DMS 273 treated with DMSO at 0.1 percent for 48 hours (cell line): ENCODE measurements around the gene TET1.
A peak's percentile ranks its signal among the peaks of the same experiment; 100 is the strongest.
"Not testable (repeated sequence)": the region's sequence is repeated elsewhere in the genome, so short reads cannot be mapped to it uniquely, and the experiment has no call there.

ENCODE experiments used
- DNase-seq: peaks from one replicate; lab custom pipeline; 2025; lab: John Stamatoyannopoulos, UW

Gene TET1

DNA sequence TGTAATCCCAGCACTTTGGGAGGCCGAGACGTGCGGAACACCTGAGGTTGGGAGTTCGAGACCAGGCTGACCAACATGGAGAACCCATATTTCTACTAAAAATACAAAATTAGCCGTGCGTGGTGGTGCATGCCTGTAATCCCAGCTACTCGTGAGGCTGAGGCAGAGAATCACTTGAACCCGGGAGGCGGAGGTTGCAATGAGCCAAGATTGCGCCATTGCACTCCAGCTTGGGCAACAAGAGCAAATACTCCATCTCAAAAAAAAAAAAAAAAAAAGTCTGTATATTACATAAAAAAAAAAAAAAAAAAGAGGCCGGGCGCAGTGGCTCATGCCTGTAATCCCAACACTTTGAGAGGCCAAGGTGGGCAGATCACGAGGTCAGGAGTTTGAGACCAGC is 152.9 kb downstream of the TET1 start:
- not testable (repeated sequence) for DNase-seq

DNA sequence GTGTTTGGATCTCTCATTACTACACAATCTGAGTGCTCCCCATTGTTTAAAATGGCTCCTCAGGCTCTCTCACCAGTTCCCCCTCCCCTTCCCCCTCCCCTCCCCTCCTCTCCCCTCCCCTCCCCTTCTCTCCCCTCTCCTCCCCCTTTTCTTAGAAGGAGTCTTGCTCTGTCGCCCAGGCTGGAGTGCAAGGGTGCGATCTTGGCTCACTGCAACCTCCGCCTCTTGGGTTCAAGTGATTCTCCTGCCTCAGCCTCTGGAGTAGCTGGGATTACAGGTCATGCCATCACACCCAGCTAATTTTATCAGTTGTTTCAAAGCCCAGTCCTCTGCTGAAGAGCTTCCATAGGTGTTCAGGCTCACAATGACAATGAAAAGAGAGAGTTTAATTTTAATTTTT is 157.3 kb downstream of the TET1 start:
- no peak for DNase-seq

GRCh38 chr10:68720793-68721672 is 160.9 kb downstream of the TET1 start, which contains the start of gene CCAR1:
CCAR1 (plus strand) TSS chr10:68721239; CDS start chr10:68722505, 1,266 bp downstream.
- DNase-seq, result peak; percentile 94

DNA sequence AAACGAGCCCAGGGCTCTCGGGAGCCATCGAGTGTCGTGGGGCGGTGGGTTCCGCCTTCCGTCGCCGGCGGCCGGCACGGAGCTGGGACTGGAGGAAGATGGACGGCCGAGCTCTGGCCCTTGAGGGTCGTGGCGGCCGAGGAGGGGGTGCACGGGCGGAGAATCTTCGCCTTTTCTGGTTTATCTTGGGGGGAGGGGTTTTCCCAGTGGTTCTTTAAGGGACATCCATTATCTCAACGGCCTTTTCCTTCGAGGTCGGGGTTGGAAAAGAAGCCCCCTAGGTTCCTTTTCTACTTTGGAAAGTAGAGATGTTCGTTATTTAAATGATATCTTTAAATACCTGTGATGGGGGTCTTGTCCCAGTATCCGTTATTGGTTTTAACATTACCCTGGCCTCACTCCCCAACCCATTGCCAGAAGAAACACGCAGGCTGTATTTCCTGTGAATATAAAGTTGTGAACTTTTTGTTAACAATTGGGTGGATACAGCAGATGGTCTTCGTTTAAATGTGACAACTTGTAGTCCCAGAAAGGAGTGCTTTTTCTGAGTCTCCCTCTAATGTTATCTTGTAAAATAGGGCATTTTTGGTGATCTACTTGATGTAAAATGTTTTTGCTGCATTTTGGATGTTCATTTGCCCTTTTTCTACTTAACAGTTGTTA is 161.7 kb downstream of the TET1 start:
- DNase-seq, result no peak

- no peak for DNase-seq
Observed at GRCh38 chr10:68725016-68725415, 164.9 kb downstream of the TET1 start.

DNA sequence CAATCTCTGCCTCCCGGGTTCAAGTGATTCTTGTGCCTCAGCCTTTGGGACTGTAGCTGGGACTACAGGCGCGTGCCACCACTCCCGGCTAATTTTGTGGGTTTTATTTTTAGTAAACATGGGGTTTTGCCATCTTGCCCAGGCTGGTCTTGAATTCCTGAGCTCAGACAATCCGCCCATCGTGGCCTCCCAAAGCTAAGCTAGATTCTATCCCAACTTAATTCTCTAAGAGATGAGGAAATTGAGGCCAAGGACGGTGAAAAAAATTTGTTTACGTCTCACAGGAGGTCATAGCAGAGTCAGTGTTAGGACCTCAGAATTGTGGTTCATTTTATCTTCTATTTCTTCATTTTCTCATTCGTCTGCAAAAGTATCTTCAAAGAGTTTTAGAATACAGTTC is 167.0 kb downstream of the TET1 start:
- DNase-seq, result no peak

- DNase-seq, result no peak
Observed at GRCh38 chr10:68732651-68733050, 172.5 kb downstream of the TET1 start.

GRCh38 chr10:68734349-68734748 is 174.2 kb downstream of the TET1 start:
- no peak for DNase-seq

DNA sequence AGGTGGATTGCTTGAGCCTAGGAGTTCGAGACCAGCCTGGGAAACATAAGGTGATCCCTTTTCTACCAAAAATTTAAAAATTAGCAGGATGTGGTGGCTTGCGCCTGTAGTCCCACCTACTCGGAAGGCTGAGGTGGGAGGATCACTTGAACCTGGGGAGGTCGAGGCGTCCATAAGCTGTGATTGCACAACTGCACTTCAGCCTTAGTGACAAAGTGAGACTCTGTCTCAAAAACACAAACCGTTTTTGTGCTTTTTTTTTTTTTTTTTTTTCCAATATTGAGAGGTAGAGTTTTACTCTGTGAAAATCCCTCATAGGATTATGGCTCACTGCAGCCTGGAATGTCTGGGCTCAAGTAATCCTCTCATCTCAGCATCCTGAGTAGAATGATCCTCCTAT is 175.0 kb downstream of the TET1 start:
- DNase-seq, result no peak

DNA sequence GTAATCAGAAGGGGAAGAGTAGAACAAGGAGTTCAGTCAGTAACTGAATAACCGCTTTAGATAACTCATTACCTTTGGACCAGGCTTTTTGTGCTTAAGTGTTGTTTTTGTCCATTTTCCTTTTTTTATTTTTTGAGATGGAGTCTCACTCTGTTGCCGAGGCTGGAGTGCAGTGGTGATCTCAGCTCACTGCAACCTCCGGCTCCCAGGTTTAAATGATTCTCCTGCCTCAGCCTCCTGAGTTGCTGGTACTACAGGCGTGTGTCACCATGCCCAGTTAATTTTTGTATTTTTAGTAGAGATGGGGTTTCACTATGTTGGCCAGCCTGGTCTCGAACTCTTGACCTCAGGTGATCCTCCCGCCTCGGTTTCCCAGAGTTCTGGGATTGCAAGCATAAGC is 175.6 kb downstream of the TET1 start:
- not testable (repeated sequence) for DNase-seq

- DNase-seq, result not testable (repeated sequence)
Observed at GRCh38 chr10:68740676-68741075, 180.5 kb downstream of the TET1 start.

GRCh38 chr10:68742397-68742796 is 182.3 kb downstream of the TET1 start:
- no peak for DNase-seq
